Caco-2 (cell line): Measurements from ENCODE around the gene DDO. TPM values are rescaled to one million over a fixed set of nuclear protein-coding genes. Genes with fewer than 3 reads are reported as not detected.

Source experiments
- BruUV-seq: library from RNA; stranded (reverse); fragments of 400-500 nt; replicated peaks from 2 replicates; lab custom pipeline; 2021; lab: Mats Ljungman, UMichigan
- CTCF ChIA-PET: fragments of 300-600 bp; sonication (Branson Sonifier 250); formaldehyde crosslinking; loops from one replicate; lab custom pipeline; 2022; ENCODE audit warnings: antibody characterized with exemption; lab: Charles Lee
- POLR2A ChIA-PET: fragments of 300-600 bp; sonication (Branson Sonifier 250); formaldehyde crosslinking; loops from one replicate; lab custom pipeline; 2022; ENCODE audit warnings: antibody characterized with exemption; lab: Charles Lee
- DNase-seq, 2 experiments: peaks; one replicate each; pipeline versions ENCODE4 v3.0.0 to v3.0.0-alpha.2; 2020 to 2022
- H3K27me3 ChIP-seq: replicated peaks from 2 replicates; pipeline ENCODE4 v1.6.0; 2011; ENCODE audit warnings: low read length; ENCODE audit not compliant: control insufficient read depth, insufficient read depth
- H3K36me3 ChIP-seq: 2 replicates; pipeline ENCODE4 v1.5.1; 2011; ENCODE audit warnings: low read length; ENCODE audit not compliant: control insufficient read depth, insufficient read depth
- H3K4me1 ChIP-seq: fragments of 250-450 bp; sonication (Bioruptor Pico); 2 replicates; pipeline ENCODE4 v1.5.1; 2020; ENCODE audit warnings: mild to moderate bottlenecking
- H3K4me3 ChIP-seq: 2 replicates; pipeline ENCODE4 v1.5.1; 2011; ENCODE audit warnings: low read depth, mild to moderate bottlenecking, control low read depth, low read length
- H3K9me3 ChIP-seq: fragments of 250-450 bp; sonication (Bioruptor Pico); 2 replicates; pipeline ENCODE4 v1.5.1; 2020; ENCODE audit warnings: mild to moderate bottlenecking, moderate library complexity
- H3K27ac Mint-ChIP-seq: one replicate; pipeline ENCODE4 v1.8.0; 2022; ENCODE audit warnings: mixed read lengths; ENCODE audit not compliant: unreplicated experiment
- H3K27me3 Mint-ChIP-seq: one replicate; pipeline ENCODE4 v1.8.0; 2022; ENCODE audit warnings: mixed read lengths; ENCODE audit not compliant: insufficient read depth, unreplicated experiment
- H3K36me3 Mint-ChIP-seq: one replicate; pipeline ENCODE4 v1.8.0; 2022; ENCODE audit warnings: mild to moderate bottlenecking, mixed read lengths; ENCODE audit not compliant: insufficient read depth, unreplicated experiment
- H3K4me1 Mint-ChIP-seq: one replicate; pipeline ENCODE4 v1.8.0; 2022; ENCODE audit warnings: low read depth, mixed read lengths; ENCODE audit not compliant: unreplicated experiment
- H3K4me3 Mint-ChIP-seq: one replicate; pipeline ENCODE4 v1.8.0; 2022; ENCODE audit warnings: mild to moderate bottlenecking, moderate library complexity, mixed read lengths; ENCODE audit not compliant: unreplicated experiment
- H3K9me3 Mint-ChIP-seq: one replicate; pipeline ENCODE4 v1.8.0; 2022; ENCODE audit warnings: mixed read lengths; ENCODE audit not compliant: unreplicated experiment
- CTCF ChIP-seq, 2 experiments: fragments of 200-600 bp in 1 of 2; IDR thresholded peaks; 1 replicate in 1 of 2; 2 replicates in 1 of 2; pipeline versions ENCODE4 v1.5.1 to v1.8.0; 2011 to 2022; ENCODE audit warnings: antibody characterized with exemption in 1 of 2, control low read depth in 1 of 2, inconsistent platforms in 1 of 2, low read depth in 1 of 2, low read length in 1 of 2, mild to moderate bottlenecking in 1 of 2, moderate library complexity in 1 of 2; ENCODE audit not compliant: insufficient read depth in 1 of 2, severe bottlenecking in 1 of 2, unreplicated experiment in 1 of 2
- intact Hi-C: fragments of 100-400 bp; cut with micrococcal nuclease; formaldehyde crosslinking; loops from one replicate; pipeline ENCODE4 v1.10.0; 2022; ENCODE audit not compliant: unreplicated experiment
- total RNA-seq: library from RNA; stranded (reverse); gene quantifications from 2 replicates; pipeline ENCODE4 v1.2.3, GENCODE V29; 2022

The DDO gene
- total RNA-seq, 1 experiment from 2014 or later: not detected

GRCh38 chr6:110447761-110448160 is 32.4 kb upstream of the DDO start:
- H3K36me3 Mint-ChIP-seq: no peaks in the 10 kb centered on the region
- intact Hi-C loops: no loop called here

GRCh38 chr6:110446405-110446804 is 31.0 kb upstream of the DDO start:
- Mint-ChIP-seq H3K27me3 (peaks cover 8% of the 10 kb centered on the region), H3K27ac (no peak overlapping the region), H3K9me3 (no peaks in the 10 kb centered on the region), H3K4me3 (no peak overlapping the region), H3K4me1 (no peaks in the 10 kb centered on the region), H3K36me3 (no peaks in the 10 kb centered on the region)
- POLR2A ChIA-PET: no interaction called here
- TF ChIP-seq CTCF (IDR thresholded peaks at IDR 0.05; ENCODE audit: insufficient read depth in 1 of 2, low read depth in 1 of 2, low read length in 1 of 2, severe bottlenecking in 1 of 2, unreplicated experiment in 1 of 2): no peak
- Histone ChIP-seq H3K4me3 (no peak overlapping the region), H3K9me3 (no peaks in the 10 kb centered on the region), H3K4me1 (no peaks in the 10 kb centered on the region), H3K27me3 (no peaks in the 10 kb centered on the region; the same call in 1 of the 2 replicates), H3K36me3 (no peaks in the 10 kb centered on the region)
- BruUV-seq: no TSS peak
- intact Hi-C loops: no loop called here
- DNase-seq: no peak
- CTCF ChIA-PET: no interaction called here

More at GRCh38 chr6:110447761-110448160, 32.4 kb upstream of the DDO start:
- H3K27me3 Mint-ChIP-seq: peaks cover 8% of the 10 kb centered on the region
- no peaks in the 10 kb centered on the region for H3K9me3 ChIP-seq
- TF ChIP-seq CTCF (IDR thresholded peaks at IDR 0.05; ENCODE audit: insufficient read depth in 1 of 2, low read depth in 1 of 2, low read length in 1 of 2, severe bottlenecking in 1 of 2, unreplicated experiment in 1 of 2): no peak
- H3K4me3 ChIP-seq: no peak overlapping the region
- H3K4me3 Mint-ChIP-seq: no peak overlapping the region
- DNase-seq: no peak
- no peaks in the 10 kb centered on the region for H3K36me3 ChIP-seq
- no peaks in the 10 kb centered on the region for H3K9me3 Mint-ChIP-seq
- no peaks in the 10 kb centered on the region; the same call in 1 of the 2 replicates for H3K27me3 ChIP-seq
- ChIA-PET CTCF (no interaction called here), POLR2A (no interaction called here)
- no peaks in the 10 kb centered on the region for H3K4me1 ChIP-seq
- no peaks in the 10 kb centered on the region for H3K4me1 Mint-ChIP-seq
- BruUV-seq: no TSS peak
- no peak overlapping the region for H3K27ac Mint-ChIP-seq

- H3K36me3 Mint-ChIP-seq: no peaks in the 10 kb centered on the region
- Histone ChIP-seq H3K9me3 (no peaks in the 10 kb centered on the region), H3K4me3 (no peak overlapping the region), H3K4me1 (no peaks in the 10 kb centered on the region), H3K36me3 (no peaks in the 10 kb centered on the region), H3K27me3 (no peaks in the 10 kb centered on the region; the same call in 1 of the 2 replicates)
- no peak overlapping the region for H3K27ac Mint-ChIP-seq
- H3K4me1 Mint-ChIP-seq: no peaks in the 10 kb centered on the region
- H3K27me3 Mint-ChIP-seq: peaks cover 13% of the 10 kb centered on the region
- no peak for DNase-seq
- intact Hi-C loops: no loop called here
- no TSS peak for BruUV-seq
- H3K9me3 Mint-ChIP-seq: no peaks in the 10 kb centered on the region
- H3K4me3 Mint-ChIP-seq: no peak overlapping the region
- no peak for TF ChIP-seq CTCF (IDR thresholded peaks at IDR 0.05; ENCODE audit: insufficient read depth in 1 of 2, low read depth in 1 of 2, low read length in 1 of 2, severe bottlenecking in 1 of 2, unreplicated experiment in 1 of 2)
- ChIA-PET POLR2A (no interaction called here), CTCF (no interaction called here)
Measured at GRCh38 chr6:110440026-110440425, 24.7 kb upstream of the DDO start.
